Chondrocyte (in vitro differentiated cells): ENCODE data around the gene PIGH. TPM values are rescaled to one million over a fixed set of nuclear protein-coding genes. Genes with fewer than 3 reads are reported as not detected.
"Not testable (repeated sequence)": the region's sequence is repeated elsewhere in the genome, so short reads cannot be mapped to it uniquely, and the experiment has no call there.

Experiments
- DNase-seq: peaks from one replicate; pipeline ENCODE4 v3.0.0; 2021; ENCODE audit warnings: mixed read lengths, low spot score
- H3K27ac Mint-ChIP-seq: one replicate; pipeline ENCODE4 v1.8.0; 2021; ENCODE audit warnings: mild to moderate bottlenecking, moderate library complexity, mixed read lengths; ENCODE audit not compliant: unreplicated experiment
- H3K27me3 Mint-ChIP-seq: 2 replicates; pipeline ENCODE4 v1.8.0; 2021; ENCODE audit warnings: low read depth, mixed read lengths
- H3K36me3 Mint-ChIP-seq: 2 replicates; pipeline ENCODE4 v1.8.0; 2021; ENCODE audit warnings: low read depth, mixed read lengths
- H3K4me1 Mint-ChIP-seq: 2 replicates; pipeline ENCODE4 v1.8.0; 2021; ENCODE audit warnings: low read depth, mild to moderate bottlenecking, mixed read lengths
- H3K4me3 Mint-ChIP-seq: one replicate; pipeline ENCODE4 v1.8.0; 2021; ENCODE audit warnings: mild to moderate bottlenecking, moderate library complexity, mixed read lengths; ENCODE audit not compliant: unreplicated experiment
- H3K9me3 Mint-ChIP-seq: 2 replicates; pipeline ENCODE4 v1.8.0; 2021; ENCODE audit warnings: low read depth, mixed read lengths
- CTCF ChIP-seq: fragments of 200-600 bp; sonication (generic); IDR thresholded peaks from 2 replicates; pipeline ENCODE4 v1.5.0; 2021; ENCODE audit warnings: antibody characterized with exemption, mild to moderate bottlenecking, moderate library complexity
- total RNA-seq: library from RNA; stranded (reverse); gene quantifications from 3 replicates; pipeline ENCODE4 v1.2.1, GENCODE V29; 2021

The PIGH gene
- total RNA-seq, 1 donor from 2014 or later: 19.0 TPM

- H3K9me3 Mint-ChIP-seq: no peaks in the 10 kb centered on the region
- no peaks in the 10 kb centered on the region for H3K36me3 Mint-ChIP-seq
- H3K27me3 Mint-ChIP-seq: no peaks in the 10 kb centered on the region
- no peak for TF ChIP-seq CTCF
- H3K27ac Mint-ChIP-seq: no peak overlapping the region
- no peak overlapping the region for H3K4me3 Mint-ChIP-seq
- no peaks in the 10 kb centered on the region for H3K4me1 Mint-ChIP-seq
- DNase-seq: no peak
These were observed 48.9 kb downstream of the PIGH start for GRCh38 chr14:67551123-67551522.

DNA sequence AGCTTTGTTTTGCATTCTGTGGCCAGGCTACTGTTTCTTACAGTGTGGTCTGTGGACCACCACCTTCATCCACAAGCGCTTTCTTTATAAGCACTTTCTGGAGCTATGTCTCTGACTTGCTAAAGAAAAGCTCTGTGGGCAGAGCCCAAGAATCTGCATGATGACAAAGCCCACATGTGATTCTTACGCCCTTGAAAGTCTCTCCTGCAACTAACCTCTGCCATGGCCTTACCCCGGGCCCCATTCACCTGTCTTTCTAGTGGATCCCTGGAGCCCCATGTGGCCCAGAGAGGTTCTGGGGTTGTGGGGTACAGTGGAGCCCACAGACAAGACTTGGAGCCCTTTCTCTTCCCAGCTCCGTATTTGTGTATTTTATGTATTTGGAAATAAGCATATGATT is 50.3 kb downstream of the PIGH start:
- H3K36me3 Mint-ChIP-seq: no peaks in the 10 kb centered on the region
- H3K4me1 Mint-ChIP-seq: no peaks in the 10 kb centered on the region
- no peak overlapping the region for H3K27ac Mint-ChIP-seq
- no peak for DNase-seq
- no peak overlapping the region for H3K4me3 Mint-ChIP-seq
- TF ChIP-seq CTCF: no peak
- no peaks in the 10 kb centered on the region for H3K27me3 Mint-ChIP-seq
- peaks cover 5% of the 10 kb centered on the region for H3K9me3 Mint-ChIP-seq

DNA sequence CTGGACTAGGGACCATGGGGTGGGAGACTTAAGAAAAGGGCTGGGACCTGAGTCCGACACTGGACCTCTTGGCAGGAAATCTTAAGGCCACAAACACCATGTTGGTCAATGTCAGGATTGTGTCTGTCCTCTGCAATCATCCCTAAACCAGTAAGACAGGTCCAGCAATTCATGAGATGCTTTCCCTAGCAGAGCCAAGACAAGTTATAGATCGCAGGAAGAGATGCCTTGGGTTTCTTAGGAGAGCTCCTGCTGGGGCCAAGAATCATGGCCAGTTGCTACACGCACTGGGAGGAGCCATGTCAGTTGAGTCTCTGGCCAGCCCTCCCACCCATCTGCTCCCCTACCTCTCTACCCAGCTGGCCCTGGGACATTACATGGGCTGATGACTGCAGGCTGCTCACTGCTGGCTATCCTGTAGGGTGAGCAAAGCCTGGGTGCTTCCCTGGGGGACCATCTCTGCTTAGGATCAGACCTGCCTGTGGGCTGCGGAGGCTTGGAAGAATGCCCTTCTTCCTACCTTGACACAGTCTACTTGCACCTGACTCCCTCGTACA is 52.8 kb downstream of the PIGH start:
- Mint-ChIP-seq H3K4me1 (no peaks in the 10 kb centered on the region), H3K27me3 (no peaks in the 10 kb centered on the region), H3K4me3 (no peak overlapping the region), H3K27ac (no peak overlapping the region), H3K9me3 (peaks cover 11% of the 10 kb centered on the region), H3K36me3 (peaks cover 4% of the 10 kb centered on the region)
- no peak for DNase-seq
- TF ChIP-seq CTCF: no peak

GRCh38 chr14:67544590-67544989 is 55.5 kb downstream of the PIGH start:
- H3K36me3 Mint-ChIP-seq: peaks cover 4% of the 10 kb centered on the region

GRCh38 chr14:67542620-67543019 is 57.4 kb downstream of the PIGH start:
- H3K27ac Mint-ChIP-seq, DNase-seq, H3K4me1 Mint-ChIP-seq, H3K36me3 Mint-ChIP-seq, H3K4me3 Mint-ChIP-seq: not testable (repeated sequence)
- Mint-ChIP-seq H3K9me3 (peaks cover 11% of the 10 kb centered on the region), H3K27me3 (peaks cover 19% of the 10 kb centered on the region)

More at GRCh38 chr14:67544590-67544989, 55.5 kb downstream of the PIGH start:
- Mint-ChIP-seq H3K9me3 (peaks cover 11% of the 10 kb centered on the region), H3K4me3 (no peak overlapping the region), H3K4me1 (no peaks in the 10 kb centered on the region), H3K27me3 (peaks cover 12% of the 10 kb centered on the region), H3K27ac (no peak overlapping the region)
- TF ChIP-seq CTCF: no peak
- DNase-seq: no peak
